Measurements from ENCODE around the gene SEMA7A. TPM values are rescaled to one million over a fixed set of nuclear protein-coding genes. Genes with fewer than 3 reads are reported as not detected.

SEMA7A gene
- total and polyA plus RNA-seq, 7 experiments from 2014 or later: 1.6 to 15.7 (median 5.0) TPM; not detected in 2

- peak overlapping the region in 9 of 10 donors; percentile 19 to 62 (median 47) for H3K4me3 Mint-ChIP-seq
- H3K4me3 ChIP-seq (ENCODE audit: low read length): peak overlapping the region; percentile 19
- ATAC-seq (peak; percentile 16), DNase-seq (no peak)
- H3K27me3 Mint-ChIP-seq: no peaks in the 10 kb centered on the region
- no peaks in the 10 kb centered on the region for H3K27me3 ChIP-seq (ENCODE audit: control insufficient read depth in 2 of 2, insufficient read depth in 2 of 2, low read length in 2 of 2)
- ChIA-PET CTCF (interaction anchor here (1.5 kb wide), 2 partner anchors 26 to 39 kb away, joined by 3 read pairs; no protein-coding TSS in a partner anchor), POLR2A (interaction anchor here (0.7 kb wide), 1 partner anchor 9 kb away, joined by 3 read pairs; no protein-coding TSS in a partner anchor)
- peaks cover 40 to 81% (median 57%) of the 10 kb centered on the region in 7 donors for H3K4me1 Mint-ChIP-seq
- no peaks in the 10 kb centered on the region for H3K9me3 ChIP-seq (ENCODE audit: control insufficient read depth in 2 of 3, low read length in 3 of 3)
- H3K4me1 ChIP-seq (ENCODE audit: control insufficient read depth in 2 of 2, insufficient read depth in 2 of 2, low read length in 2 of 2): peaks cover 43 to 62% of the 10 kb centered on the region in 2 donors
- no peaks in the 10 kb centered on the region for H3K9me3 Mint-ChIP-seq
- no peak overlapping the region for H3K27ac ChIP-seq (ENCODE audit: low read depth, low read length)
- peak overlapping the region in 6 of 9 donors; percentile 26 to 90 (median 66) for H3K27ac Mint-ChIP-seq
- no peaks in the 10 kb centered on the region for H3K36me3 Mint-ChIP-seq
- intact Hi-C loops (cut with micrococcal nuclease): loop anchor here in 1 of 2 donors (5.0 kb wide), 1 partner anchor 37 kb away; no protein-coding TSS in a partner anchor
- no peaks in the 10 kb centered on the region for H3K36me3 ChIP-seq (ENCODE audit: control insufficient read depth in 2 of 3, insufficient read depth in 3 of 3, low read length in 3 of 3)
Observed at GRCh38 chr15:74400313-74400860, 33.4 kb downstream of the SEMA7A start.

- no peaks in the 10 kb centered on the region for H3K9me3 Mint-ChIP-seq
- peak overlapping the region in 3 of 9 donors; percentile 12 to 85 (median 71) for H3K27ac Mint-ChIP-seq
- peak overlapping the region in 6 of 10 donors; percentile 19 to 62 (median 44) for H3K4me3 Mint-ChIP-seq
- peaks cover 40 to 81% (median 57%) of the 10 kb centered on the region in 7 donors for H3K4me1 Mint-ChIP-seq
- CTCF ChIA-PET: interaction anchor here (0.7 to 1.5 kb wide), 3 partner anchors 17 to 39 kb away, joined by 3 read pairs; no protein-coding TSS in a partner anchor
- peak overlapping the region; percentile 19 for H3K4me3 ChIP-seq (ENCODE audit: low read length)
- intact Hi-C loops (cut with micrococcal nuclease): loop anchor here in 1 of 2 donors (5.0 kb wide), 1 partner anchor 38 kb away; no protein-coding TSS in a partner anchor
- no peak for ATAC-seq
- H3K27me3 Mint-ChIP-seq: no peaks in the 10 kb centered on the region
- POLR2A ChIA-PET: interaction anchor here (0.7 kb wide), 1 partner anchor 9 kb away, joined by 3 read pairs; no protein-coding TSS in a partner anchor
- H3K27me3 ChIP-seq (ENCODE audit: control insufficient read depth in 2 of 2, insufficient read depth in 2 of 2, low read length in 2 of 2): no peaks in the 10 kb centered on the region
- H3K9me3 ChIP-seq (ENCODE audit: control insufficient read depth in 2 of 3, low read length in 3 of 3): no peaks in the 10 kb centered on the region
- H3K36me3 ChIP-seq (ENCODE audit: control insufficient read depth in 2 of 3, insufficient read depth in 3 of 3, low read length in 3 of 3): no peaks in the 10 kb centered on the region
- H3K36me3 Mint-ChIP-seq: no peaks in the 10 kb centered on the region
- no peak overlapping the region for H3K27ac ChIP-seq (ENCODE audit: low read depth, low read length)
- H3K4me1 ChIP-seq (ENCODE audit: control insufficient read depth in 2 of 2, insufficient read depth in 2 of 2, low read length in 2 of 2): peaks cover 43 to 62% of the 10 kb centered on the region in 2 donors
- DNase-seq: peak in 7 of 9 donors; percentile 14 to 67 (median 26)
Observed at GRCh38 chr15:74399511-74400312, 34.0 kb downstream of the SEMA7A start.

GRCh38 chr15:74399100-74399499 lies 34.7 kb downstream of the SEMA7A start:
- no peak overlapping the region for H3K27ac ChIP-seq (ENCODE audit: low read depth, low read length)
- no peak for DNase-seq
- no peaks in the 10 kb centered on the region for H3K27me3 Mint-ChIP-seq
- no peak overlapping the region for H3K27ac Mint-ChIP-seq
- CTCF ChIA-PET: interaction anchor here (0.7 to 1.5 kb wide), 2 partner anchors 17 to 40 kb away, joined by 3 read pairs; no protein-coding TSS in a partner anchor
- POLR2A ChIA-PET: no interaction called here
- peaks cover 43 to 62% of the 10 kb centered on the region in 2 donors for H3K4me1 ChIP-seq (ENCODE audit: control insufficient read depth in 2 of 2, insufficient read depth in 2 of 2, low read length in 2 of 2)
- H3K4me3 Mint-ChIP-seq: no peak overlapping the region
- intact Hi-C loops (cut with micrococcal nuclease): no loop called here
- no peaks in the 10 kb centered on the region for H3K36me3 Mint-ChIP-seq
- H3K9me3 ChIP-seq (ENCODE audit: control insufficient read depth in 2 of 3, low read length in 3 of 3): no peaks in the 10 kb centered on the region
- H3K27me3 ChIP-seq (ENCODE audit: control insufficient read depth in 2 of 2, insufficient read depth in 2 of 2, low read length in 2 of 2): no peaks in the 10 kb centered on the region
- H3K4me1 Mint-ChIP-seq: peaks cover 35 to 76% (median 55%) of the 10 kb centered on the region in 7 donors
- ATAC-seq: no peak
- no peak overlapping the region for H3K4me3 ChIP-seq (ENCODE audit: low read length)
- no peaks in the 10 kb centered on the region for H3K36me3 ChIP-seq (ENCODE audit: control insufficient read depth in 2 of 3, insufficient read depth in 3 of 3, low read length in 3 of 3)
- H3K9me3 Mint-ChIP-seq: no peaks in the 10 kb centered on the region

- CTCF ChIA-PET: interaction anchor here (0.6 kb wide), 1 partner anchor 24 kb away, joined by 3 read pairs; no protein-coding TSS in a partner anchor
- no peaks in the 10 kb centered on the region for H3K9me3 ChIP-seq (ENCODE audit: control insufficient read depth in 2 of 3, low read length in 3 of 3)
- no peaks in the 10 kb centered on the region for H3K36me3 ChIP-seq (ENCODE audit: control insufficient read depth in 2 of 3, insufficient read depth in 3 of 3, low read length in 3 of 3)
- no peak overlapping the region for H3K4me3 ChIP-seq (ENCODE audit: low read length)
- H3K27me3 Mint-ChIP-seq: no peaks in the 10 kb centered on the region
- no peaks in the 10 kb centered on the region for H3K27me3 ChIP-seq (ENCODE audit: control insufficient read depth in 2 of 2, insufficient read depth in 2 of 2, low read length in 2 of 2)
- H3K4me1 Mint-ChIP-seq: peaks cover 28 to 71% (median 49%) of the 10 kb centered on the region in 7 donors
- H3K4me3 Mint-ChIP-seq: no peak overlapping the region
- DNase-seq (no peak), ATAC-seq (no peak)
- H3K4me1 ChIP-seq (ENCODE audit: control insufficient read depth in 2 of 2, insufficient read depth in 2 of 2, low read length in 2 of 2): peaks cover 35 to 54% of the 10 kb centered on the region in 2 donors
- H3K27ac ChIP-seq (ENCODE audit: low read depth, low read length): no peak overlapping the region
- H3K9me3 Mint-ChIP-seq: no peaks in the 10 kb centered on the region
- POLR2A ChIA-PET: no interaction called here
- intact Hi-C loops (cut with micrococcal nuclease): no loop called here
- H3K27ac Mint-ChIP-seq: peak overlapping the region in 1 of 9 donors; percentile 64
- H3K36me3 Mint-ChIP-seq: no peaks in the 10 kb centered on the region
Observed at GRCh38 chr15:74398183-74398582, 35.6 kb downstream of the SEMA7A start.

GRCh38 chr15:74397239-74398068 lies 36.3 kb downstream of the SEMA7A start:
- Histone ChIP-seq H3K27me3 (ENCODE audit: control insufficient read depth in 2 of 2, insufficient read depth in 2 of 2, low read length in 2 of 2) (no peaks in the 10 kb centered on the region), H3K36me3 (ENCODE audit: control insufficient read depth in 2 of 3, insufficient read depth in 3 of 3, low read length in 3 of 3) (no peaks in the 10 kb centered on the region), H3K9me3 (ENCODE audit: control insufficient read depth in 2 of 3, low read length in 3 of 3) (no peaks in the 10 kb centered on the region), H3K27ac (ENCODE audit: low read depth, low read length) (no peak overlapping the region), H3K4me1 (ENCODE audit: control insufficient read depth in 2 of 2, insufficient read depth in 2 of 2, low read length in 2 of 2) (peaks cover 28 to 47% of the 10 kb centered on the region in 2 donors), H3K4me3 (ENCODE audit: low read length) (no peak overlapping the region)
- ATAC-seq: peak; percentile 26
- H3K4me3 Mint-ChIP-seq: no peak overlapping the region
- intact Hi-C loops (cut with micrococcal nuclease): no loop called here
- H3K4me1 Mint-ChIP-seq: peaks cover 20 to 64% (median 44%) of the 10 kb centered on the region in 7 donors
- no peaks in the 10 kb centered on the region for H3K27me3 Mint-ChIP-seq
- H3K9me3 Mint-ChIP-seq: no peaks in the 10 kb centered on the region
- CTCF ChIA-PET: interaction anchor here (0.6 kb wide), 1 partner anchor 23 kb away, joined by 3 read pairs; no protein-coding TSS in a partner anchor
- peak overlapping the region in 2 of 9 donors; percentile 4 to 85 for H3K27ac Mint-ChIP-seq
- H3K36me3 Mint-ChIP-seq: no peaks in the 10 kb centered on the region
- POLR2A ChIA-PET: no interaction called here
- DNase-seq: no peak

Measured in naive thymus-derived CD4-positive, alpha-beta T cell (primary cell).